T follicular helper cell (primary cell): ENCODE results near the gene CALCB.

Source experiments
- DNase-seq: peaks from one replicate; pipeline ENCODE4 v3.0.0-alpha.2; 2020; ENCODE audit warnings: low read depth

CALCB gene

DNA sequence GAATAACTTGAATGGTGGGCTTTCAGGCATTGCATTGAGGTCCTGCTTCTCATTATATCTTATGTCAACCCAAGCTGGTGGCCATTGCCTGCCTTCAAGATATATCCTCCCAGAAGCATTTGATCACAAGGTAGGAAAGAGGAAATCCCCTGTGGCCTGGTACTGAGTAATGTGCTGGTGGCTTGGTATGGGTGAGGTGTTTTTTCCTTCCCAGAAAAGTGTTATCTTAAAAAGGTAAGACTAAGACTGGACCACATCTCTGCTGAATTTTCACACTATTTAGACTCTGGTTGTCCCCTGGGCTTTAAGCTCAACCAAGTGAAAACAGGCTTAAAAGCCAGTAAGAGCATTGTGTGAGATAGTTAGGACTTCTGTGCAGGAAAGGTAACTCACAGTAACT lies 45.0 kb downstream of the CALCB start:
- no peak for DNase-seq

DNA sequence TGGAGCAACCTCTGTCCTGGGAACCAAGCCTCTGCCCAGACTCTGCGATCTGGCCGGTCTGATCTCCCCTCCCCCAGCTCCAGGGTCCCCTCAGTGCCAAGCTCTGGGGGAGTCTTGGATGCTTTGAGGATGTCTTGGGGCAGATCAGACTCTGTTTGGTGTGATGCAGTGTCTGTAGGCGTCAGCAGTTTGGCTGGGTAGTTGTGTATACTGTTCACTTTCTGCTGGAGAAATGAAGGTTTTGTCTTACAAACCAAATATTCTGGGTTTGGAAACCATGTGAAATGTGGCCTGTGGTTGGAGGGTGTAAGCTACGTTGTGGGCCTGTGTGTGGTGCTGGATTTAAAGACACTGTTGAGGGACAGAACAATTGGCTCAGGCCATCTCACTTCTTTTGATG lies 46.0 kb downstream of the CALCB start:
- DNase-seq, result no peak

DNA sequence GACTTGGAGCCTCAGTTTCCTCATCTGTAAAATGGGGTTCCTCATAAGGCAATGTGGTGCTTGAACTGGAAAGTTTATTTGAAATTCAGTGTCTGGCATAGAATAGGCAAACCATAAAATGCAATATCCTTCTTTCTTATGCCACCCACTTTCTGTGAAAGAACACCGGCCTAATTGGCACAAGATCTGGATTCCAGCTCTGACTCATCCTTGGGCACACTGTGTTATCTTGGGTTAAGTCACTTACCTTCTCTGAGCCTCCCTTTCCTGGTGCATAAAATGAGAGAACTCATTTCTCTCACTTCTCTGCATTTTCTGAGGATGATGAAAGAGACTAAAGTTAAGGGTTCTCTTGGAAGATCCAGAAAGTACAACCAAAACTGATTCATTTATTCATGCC lies 46.4 kb downstream of the CALCB start:
- no peak for DNase-seq

DNA sequence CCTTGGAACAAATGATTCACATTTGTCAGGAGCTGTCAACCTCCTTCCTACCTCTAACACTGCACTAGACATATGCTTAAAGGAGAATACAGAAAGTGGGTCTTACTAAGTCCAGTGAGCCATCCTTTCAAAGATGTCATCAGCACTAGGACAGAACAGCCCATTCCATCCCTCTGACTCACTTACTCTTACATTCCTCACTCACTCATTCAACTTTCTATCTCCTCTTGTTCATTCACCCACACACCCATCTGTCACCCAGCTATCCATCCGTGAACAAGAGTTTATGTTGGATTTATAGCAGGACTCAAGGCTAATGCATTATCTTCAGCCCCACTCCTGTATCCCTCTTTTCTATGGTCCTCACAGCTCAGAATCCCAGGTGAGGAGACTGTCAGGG lies 50.5 kb downstream of the CALCB start:
- DNase-seq, result no peak

DNA sequence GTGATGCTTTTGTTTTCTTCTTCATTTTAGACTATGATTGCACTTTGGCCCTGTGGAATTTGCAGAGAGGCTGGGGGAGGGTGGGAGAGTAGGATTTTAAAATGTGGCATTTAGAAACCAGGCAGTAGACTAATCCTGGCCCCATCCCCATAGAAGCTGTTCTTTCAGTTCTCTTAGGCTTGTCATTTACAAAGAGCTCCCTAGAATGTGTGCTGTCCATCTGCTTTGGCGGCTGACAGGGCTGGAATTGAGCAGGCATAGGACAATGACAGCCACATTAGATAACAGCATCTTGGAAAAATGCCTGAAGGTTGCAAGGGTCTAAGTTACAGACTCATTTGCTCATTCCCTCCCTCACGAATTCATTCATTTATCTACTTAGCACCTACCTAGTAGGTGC lies 51.1 kb downstream of the CALCB start:
- DNase-seq, result no peak

DNA sequence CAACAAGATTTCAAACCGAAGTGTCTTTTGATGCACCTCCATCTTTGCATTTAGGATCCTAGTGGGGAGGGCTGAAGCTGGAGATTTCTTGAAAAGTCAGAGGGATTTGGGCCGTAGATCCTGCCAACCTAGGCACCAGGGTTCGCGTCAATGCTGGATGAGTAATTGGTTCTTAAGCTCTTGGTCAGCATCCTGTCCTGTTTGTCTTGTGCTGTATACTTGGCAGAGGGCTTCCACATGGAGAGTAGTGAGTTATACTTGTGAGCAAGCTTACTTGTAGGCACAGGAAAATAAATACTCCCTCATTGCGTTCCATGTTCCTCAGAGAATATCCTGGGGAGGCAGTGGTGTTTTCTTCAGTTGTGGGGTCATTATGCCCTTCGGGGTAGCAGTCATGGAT lies 53.9 kb downstream of the CALCB start:
- DNase-seq, result no peak
